NCI-H748 (cell line): ENCODE results near the gene FGD3.

Experiments used
- DNase-seq: peaks from one replicate; lab custom pipeline; 2025; ENCODE audit not compliant: unreplicated experiment; lab: John Stamatoyannopoulos, UW

Gene FGD3

GRCh38 chr9:93026640-93027039 lies 79.3 kb downstream of the FGD3 start:
- DNase-seq = no peak

DNA sequence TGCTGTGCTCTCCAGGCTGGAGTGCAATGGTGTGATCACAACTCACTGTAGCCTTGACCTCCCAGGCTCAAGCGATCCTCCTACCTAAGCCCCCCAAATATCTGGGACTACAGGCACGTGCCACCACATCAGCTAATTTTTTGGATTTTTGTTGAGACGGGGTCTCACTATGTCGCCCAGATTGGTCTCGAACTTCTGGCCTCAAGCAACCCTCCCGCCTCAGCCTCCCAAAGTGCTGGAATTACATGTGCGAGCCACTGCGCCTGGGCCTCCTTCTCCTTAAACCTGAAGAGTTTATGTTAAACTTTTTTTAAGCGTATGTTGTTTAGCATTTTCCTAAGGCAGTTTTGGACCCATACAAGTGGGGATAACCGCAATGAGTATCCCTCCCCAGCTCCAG lies 80.4 kb downstream of the FGD3 start:
- no peak for DNase-seq

- DNase-seq = no peak
Measured at GRCh38 chr9:93028448-93029006, 81.2 kb downstream of the FGD3 start.

DNA sequence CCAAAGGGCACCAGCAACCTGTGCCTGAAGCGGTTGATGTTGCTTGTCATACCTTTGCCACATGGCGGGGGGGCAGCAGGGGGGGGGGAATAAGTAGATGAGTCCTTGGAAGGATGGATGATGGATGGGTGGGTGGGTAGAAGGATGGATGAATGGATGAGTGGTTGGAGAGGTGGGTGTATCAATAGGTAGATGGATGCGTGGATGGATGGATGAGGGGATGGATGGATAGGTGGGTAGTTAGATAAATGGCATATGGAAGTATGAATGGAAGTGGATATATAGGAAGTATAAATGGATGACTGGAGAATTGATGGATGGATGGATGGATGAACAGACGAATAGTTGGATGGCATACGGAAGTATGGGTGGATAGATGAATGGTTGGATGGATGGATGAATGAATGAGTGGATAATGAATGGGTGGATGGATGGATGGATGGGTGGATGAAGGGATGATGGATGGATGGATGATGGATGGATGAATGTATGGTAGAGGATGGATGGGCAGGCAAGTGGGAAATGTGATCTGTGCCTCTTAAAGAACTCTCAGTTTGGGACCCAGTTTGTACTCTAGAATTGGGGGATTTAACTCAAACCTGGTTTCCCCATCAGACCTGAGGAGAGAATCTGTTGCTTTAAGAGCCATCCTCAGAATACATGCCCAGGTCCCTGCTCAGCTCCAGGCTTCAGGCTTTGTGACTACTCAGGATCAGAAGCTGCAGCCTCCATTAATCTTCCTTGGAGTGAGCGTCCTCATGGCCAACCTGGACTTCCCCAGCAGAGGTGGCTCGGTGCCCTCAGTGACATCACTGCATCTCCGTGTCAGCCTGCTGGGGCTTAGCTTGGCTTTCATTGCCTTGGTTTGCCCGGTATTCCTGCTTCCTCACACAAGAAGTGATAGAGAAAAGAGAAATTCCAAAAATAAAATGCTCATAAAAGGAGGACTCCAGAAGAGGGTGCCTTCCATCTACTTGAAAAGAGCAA lies 83.6 kb downstream of the FGD3 start:
- DNase-seq = no peak

DNA sequence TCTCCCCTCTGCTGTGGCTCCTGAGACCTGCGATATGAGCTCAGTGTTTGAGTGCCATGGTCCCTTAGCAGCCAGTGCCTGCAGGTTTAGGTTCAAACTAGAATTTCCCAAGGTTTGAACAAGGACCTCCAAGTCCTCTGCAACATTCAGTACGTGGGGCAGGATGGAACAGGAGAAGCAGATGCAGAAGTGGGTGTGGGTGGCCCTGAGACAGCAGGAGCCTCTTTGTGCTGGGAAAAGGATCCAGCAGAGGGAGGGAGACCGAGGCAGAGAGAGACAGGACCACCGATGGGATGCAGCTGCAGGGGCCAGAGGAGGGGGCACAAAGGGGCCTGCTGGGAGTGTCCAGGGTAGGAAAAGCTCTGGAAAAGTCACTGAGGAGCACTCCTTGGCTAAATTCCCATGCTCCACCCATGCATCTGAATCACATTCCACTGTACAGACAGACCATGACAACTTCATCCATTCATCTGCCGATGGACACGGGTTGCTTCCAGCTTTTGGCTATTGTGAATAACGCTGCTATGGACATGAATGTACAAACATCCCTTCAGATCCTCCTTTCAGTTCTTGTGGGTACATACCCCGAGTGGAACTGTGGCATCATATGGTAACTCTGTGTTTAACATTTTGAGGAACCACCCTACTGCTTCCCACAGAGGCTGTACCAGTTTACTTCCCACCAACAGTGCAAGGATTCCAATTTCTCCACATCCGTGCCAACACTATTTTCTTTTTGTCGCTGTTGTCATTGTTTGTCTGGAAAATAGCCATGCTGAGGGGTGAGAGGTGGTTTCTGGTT lies 84.5 kb downstream of the FGD3 start:
- no peak for DNase-seq

DNA sequence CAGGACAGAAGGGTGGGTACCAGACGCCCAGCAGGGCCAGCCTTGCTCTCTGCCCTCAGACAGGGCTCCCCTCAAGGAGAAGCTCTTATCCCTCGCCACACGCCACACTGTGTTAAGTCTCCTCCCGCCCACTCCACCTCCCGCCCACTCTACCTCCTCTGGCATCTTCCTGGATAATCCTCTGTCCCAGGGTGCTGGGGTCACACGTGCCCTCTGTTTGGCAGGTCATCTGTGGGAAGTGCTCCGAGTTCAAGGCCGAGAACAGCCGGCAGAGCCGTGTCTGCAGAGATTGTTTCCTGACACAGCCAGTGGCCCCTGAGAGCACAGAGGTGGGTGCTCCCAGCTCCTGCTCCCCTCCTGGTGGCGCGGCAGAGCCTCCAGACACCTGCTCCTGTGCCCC lies 85.2 kb downstream of the FGD3 start:
- DNase-seq = no peak

DNA sequence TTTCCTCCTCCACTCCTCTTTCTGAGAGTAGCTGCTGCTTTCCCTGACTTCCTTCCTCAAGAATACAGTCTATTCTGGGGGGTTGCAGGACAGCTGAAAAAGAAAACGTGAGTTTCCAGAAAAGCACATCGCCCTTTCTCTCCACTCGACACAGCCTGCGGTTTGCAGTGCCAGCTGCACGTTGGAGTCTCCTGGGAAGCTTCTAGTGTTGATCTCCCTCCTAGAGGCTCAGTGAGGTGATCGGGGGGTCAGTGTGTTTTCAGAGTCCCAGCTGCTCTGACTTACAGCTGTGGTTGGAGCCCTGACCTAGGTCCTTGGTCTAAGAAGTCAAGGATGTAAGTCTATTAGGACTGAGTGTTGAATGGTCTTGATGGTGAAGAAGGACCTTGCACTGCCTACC lies 86.2 kb downstream of the FGD3 start:
- DNase-seq = no peak

DNA sequence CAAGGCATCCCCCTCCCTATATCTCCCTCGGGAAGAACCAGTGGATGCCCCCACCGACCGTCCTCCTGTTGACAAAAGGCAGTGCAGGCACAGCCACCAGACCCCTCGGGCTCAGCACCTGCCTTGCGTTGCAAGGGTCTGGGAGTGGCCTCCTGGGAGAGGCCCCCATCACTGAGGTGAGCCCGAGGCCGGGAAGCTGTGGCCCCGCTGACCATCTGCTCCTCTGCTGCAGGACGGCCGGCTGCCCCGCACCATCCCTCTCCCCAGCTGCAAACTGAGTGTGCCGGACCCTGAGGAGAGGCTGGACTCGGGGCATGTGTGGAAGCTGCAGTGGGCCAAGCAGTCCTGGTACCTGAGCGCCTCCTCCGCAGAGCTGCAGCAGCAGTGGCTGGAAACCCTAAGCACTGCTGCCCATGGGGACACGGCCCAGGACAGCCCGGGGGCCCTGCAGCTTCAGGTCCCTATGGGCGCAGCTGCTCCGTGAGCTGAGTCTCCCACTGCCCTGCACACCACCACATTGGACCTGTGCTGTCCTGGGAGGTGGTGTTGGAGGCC lies 87.9 kb downstream of the FGD3 start:
- DNase-seq = no peak

DNA sequence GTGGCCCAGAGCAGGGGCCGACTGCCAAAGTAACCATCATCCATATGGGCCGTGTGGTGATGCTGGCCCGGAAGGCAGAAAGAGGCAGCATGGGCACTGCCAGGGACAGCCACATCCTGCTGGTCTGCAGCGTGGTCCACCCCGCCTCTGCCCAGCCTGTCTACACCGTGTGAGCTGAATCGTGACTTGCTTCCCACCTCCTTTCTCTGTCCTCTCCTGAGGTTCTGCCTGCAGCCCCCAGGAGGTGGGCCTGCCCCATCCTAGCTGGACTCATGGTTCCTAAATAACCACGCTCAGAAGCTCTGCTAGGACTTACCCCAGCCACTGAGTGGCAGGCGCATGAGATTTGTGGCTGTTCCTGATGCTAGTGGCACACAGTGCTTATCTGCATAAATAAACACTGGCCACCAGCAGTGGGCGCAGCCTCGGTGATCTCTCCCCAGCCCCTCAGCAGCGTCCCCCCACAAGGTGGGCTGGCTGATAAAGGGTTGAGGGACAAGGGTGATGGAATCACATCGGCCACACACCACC lies 88.6 kb downstream of the FGD3 start:
- no peak for DNase-seq

GRCh38 chr9:93036887-93037475 lies 89.7 kb downstream of the FGD3 start:
- no peak for DNase-seq

- no peak for DNase-seq
Measured at GRCh38 chr9:93037476-93037971, 90.2 kb downstream of the FGD3 start.

DNA sequence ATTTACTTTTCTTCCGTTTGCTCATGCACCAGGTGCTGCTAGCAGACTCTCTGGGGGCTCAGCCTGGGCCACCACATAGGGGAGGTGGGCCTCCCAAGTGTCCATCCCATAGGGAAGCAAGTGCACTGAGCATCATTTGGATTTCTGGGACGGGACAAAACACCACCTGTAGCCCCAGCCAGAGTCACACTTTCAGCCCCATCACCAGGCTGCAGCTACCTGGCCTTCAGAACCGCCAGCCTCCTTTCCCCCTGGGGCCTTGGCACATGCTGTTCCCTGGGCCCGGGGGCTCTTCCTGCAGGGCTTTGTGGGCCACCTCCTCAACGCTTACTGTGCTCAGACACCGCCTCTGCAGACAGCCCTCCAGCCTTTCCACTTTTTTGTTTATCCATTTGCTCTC lies 91.6 kb downstream of the FGD3 start:
- DNase-seq = no peak

DNA sequence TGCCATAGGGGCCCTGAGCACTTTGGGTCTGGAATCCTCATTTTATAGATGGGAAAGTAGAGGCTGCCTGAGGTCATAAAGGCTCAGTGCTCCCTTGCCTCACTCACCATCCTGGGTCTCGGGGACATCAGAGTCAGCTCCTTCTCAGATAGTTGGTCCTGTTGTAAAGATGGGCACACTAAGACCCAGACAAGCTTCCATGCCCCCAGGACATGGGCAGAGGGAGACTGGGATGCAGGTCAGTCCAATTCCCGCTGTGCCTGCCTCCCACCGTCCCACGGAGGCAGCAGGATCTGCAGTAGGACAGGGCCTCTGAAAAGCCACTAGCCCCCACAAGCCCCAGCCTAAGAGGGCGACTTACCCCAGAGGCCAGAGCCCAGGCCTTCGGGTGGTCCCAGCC lies 92.1 kb downstream of the FGD3 start:
- no peak for DNase-seq

GRCh38 chr9:93039976-93040375 lies 92.7 kb downstream of the FGD3 start:
- DNase-seq = no peak

GRCh38 chr9:93040409-93040808 lies 93.1 kb downstream of the FGD3 start:
- DNase-seq = no peak

- no peak for DNase-seq
Measured at GRCh38 chr9:93041108-93041802, 93.9 kb downstream of the FGD3 start.

DNA sequence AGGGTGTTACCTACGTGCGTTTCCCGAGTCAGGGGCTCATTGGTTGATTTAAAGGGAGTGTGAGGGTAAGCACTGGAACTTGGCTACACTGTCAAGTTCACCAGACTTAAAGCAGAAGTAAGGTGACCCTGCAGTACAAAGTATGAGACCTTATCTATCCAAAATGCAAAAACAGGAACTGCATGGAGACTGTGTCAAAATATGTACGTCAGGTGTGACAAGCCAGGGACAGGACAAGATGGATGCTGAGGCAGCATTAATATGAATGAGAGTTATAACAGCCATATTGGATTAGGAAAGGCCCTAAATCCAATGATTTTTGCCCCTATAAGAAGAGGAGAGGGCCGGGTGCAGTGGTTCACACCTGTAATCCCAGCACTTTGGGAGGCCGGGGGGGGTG lies 95.8 kb downstream of the FGD3 start:
- DNase-seq = no peak

GRCh38 chr9:93045521-93045920 lies 98.2 kb downstream of the FGD3 start:
- no peak for DNase-seq

DNA sequence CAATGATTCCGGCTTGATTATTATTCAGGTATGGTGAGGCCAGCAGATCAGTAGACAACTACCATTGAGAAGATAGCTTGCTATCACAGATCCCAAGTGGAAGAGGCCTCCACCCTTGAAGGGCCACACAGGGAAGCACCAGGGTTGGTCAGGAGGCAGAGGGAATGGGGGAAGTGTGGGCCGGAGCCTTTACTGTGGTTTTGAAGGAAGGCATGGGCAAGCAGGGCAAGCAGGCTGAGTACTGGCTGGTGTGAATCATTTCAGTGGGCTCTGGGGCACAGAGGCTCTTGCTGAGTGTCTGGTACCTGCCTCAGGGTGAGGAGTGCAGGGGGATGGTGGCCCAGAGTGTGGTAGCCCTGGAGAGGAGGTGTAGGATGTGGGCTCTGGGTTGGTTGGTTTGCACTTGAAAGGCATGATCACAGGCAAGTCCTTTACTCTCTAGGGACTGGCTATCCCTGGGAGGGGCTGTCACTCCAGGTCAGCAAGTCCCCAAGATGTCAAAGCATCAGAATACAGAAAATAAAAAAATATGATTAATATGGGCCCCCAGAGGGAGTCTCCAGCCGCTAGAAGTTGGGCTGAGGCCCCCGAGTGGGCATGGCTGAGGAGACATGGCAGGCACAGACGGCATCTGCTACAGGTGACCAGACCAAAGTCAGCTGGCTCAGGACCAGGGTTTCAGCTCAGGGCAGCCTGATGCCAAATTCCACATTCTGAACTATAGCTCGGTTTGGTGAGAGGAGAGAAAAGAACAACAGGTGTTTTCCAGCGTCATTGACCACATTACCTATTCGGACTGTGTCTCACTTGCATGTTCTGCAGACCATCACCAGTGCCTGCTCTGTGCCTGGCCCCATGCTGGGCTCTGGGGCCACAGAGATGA lies 101.5 kb downstream of the FGD3 start:
- no peak for DNase-seq
